ENCODE results near the gene ZC3H13.

GRCh38 chr13:46059405-46059804 is 6.9 kb upstream of the ZC3H13 start:
- TF ChIP-seq CTCF (IDR thresholded peaks at IDR 0.05; ENCODE audit: insufficient read depth, low read length) (no peak), POLR2AphosphoS5 (IDR thresholded peaks at IDR 0.05; ENCODE audit: low read depth) (no peak), GABPA (IDR thresholded peaks at IDR 0.05; ENCODE audit: low read depth) (no peak)
